GM18861 (cell line): ENCODE results near the gene ZER1.
"Not testable (repeated sequence)": the region's sequence is repeated elsewhere in the genome, so short reads cannot be mapped to it uniquely, and the experiment has no call there.

Experiments
- ATAC-seq: cut with Tn5 transposase; IDR thresholded peaks from one replicate; pipeline ENCODE4 v1.9.1; 2021; ENCODE audit not compliant: unreplicated experiment

ZER1 gene

DNA sequence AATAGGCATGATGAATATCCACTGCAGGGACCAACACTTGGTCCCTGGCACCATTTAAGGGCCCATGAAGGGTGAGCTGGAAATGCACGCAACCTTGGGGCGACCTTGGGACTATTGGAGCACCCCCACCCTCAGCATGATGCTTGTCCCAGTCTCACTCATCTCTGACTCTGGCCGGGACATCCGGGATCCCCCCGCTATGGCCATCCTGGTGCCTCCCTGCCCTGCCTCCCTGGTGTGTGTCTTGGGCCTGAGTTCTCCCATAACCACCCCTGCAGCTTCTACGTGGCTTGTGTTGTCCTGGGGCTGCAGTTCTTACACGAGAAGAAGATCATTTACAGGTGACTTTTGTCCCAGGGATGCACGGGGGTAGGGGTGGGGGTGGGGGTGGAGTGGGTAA is 53.7 kb downstream of the ZER1 start:
- ATAC-seq = no peak

DNA sequence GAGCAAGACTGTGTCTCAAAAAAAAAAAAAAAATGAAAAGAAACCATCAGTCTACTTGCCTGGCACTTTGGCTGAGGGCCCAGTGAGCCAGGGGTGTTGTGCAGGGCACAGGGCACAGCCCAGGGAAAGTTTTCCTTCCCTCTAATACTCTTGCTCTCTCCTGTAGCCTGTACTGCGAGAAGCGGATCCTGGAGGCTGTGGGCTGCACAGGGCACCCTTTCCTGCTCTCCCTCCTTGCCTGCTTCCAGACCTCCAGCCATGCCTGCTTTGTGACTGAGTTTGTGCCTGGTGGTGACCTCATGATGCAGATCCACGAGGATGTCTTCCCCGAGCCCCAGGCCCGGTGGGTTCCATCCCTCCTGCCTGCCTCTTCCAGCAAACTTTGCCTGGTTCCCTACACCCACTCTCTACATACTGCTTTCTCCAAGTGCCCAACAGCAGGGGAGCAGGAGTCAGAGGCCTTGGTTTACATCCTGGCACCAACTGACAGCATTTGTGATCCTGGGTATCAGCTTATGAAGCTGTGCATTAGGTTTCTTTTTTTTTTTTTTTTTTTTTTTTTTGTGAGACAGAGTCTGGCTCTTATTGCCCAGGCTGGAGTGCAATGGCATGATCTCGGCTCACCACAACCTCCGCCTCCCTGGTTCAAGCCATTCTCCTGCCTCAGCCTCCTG is 55.0 kb downstream of the ZER1 start:
- ATAC-seq = no peak

DNA sequence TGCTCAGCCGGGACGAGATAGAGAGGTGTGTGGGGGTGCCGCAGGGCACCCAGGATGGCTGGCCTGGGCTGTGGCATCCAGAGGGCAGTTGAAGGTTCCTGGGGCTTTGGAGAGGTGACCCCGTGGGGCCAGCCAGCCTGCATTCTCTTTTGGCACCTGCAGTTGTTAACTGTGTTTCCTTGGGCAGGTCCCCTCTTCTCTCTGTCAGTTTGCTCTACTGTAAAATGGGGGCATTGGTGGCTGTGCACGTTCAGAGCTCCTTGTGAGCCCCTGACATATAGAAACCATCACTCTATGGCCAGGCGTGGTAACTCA is 56.3 kb downstream of the ZER1 start:
- ATAC-seq = no peak

DNA sequence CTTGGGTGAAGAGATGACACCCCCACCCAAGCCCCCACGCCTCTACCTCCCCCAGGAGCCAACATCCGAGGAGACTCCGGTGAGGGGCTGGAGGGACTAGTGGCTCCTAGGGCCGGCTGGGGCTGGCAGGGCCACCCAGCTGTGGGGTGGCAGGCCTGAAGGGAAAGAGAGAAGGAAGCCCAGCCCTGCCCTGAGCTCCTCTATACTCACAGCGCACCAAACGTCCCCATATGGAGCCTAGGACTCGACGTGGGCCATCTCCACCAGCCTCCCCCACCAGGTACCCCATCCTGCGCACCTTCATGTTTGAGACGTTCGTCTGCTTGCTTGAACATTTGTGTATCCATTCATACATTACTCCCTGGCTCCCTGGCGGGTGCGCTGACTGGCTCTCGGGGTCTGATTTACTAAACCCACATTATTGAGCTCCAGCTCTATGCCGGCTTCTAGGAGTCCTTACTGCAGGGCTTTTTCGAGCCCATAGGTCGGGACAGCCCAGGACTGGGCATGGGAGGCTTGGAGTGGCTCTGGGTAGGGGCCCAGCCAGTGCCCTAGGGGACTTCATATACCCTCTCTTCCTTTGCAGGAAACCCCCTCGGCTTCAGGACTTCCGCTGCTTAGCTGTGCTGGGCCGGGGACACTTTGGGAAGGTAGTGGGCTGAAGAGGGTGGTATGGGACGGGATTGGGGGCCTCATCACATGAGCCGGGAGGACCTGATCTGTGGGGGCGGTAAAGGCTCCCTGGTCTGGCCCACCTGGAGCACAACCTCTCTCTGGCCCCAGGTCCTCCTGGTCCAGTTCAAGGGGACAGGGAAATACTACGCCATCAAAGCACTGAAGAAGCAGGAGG is 56.9 kb downstream of the ZER1 start:
- ATAC-seq = no peak

DNA sequence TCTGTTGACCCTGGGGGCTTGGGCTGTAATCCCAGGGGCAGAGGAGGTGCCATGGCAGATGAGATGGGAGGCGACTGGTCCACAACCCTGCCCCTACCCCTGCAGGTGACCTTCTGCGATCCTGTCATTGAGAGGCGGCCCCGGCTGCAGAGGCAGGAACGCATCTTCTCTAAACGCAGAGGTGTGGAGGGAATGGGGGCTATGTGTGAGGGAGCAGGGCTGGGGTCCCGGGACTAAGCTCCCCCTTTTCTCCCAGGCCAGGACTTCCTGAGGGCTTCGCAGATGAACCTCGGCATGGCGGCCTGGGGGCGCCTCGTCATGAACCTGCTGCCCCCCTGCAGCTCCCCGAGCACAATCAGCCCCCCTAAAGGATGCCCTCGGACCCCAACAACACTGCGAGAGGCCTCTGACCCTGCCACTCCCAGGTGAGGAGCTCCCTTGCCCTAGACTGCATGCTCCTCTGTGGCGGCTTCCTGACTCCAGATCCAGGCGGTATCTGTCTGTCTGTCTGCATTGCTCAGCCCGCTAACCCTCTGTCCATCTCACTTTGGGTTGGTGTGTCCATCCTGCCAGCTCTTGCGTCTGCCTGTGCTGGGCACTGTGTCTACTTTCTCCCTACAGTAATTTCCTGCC is 57.7 kb downstream of the ZER1 start:
- no peak for ATAC-seq

DNA sequence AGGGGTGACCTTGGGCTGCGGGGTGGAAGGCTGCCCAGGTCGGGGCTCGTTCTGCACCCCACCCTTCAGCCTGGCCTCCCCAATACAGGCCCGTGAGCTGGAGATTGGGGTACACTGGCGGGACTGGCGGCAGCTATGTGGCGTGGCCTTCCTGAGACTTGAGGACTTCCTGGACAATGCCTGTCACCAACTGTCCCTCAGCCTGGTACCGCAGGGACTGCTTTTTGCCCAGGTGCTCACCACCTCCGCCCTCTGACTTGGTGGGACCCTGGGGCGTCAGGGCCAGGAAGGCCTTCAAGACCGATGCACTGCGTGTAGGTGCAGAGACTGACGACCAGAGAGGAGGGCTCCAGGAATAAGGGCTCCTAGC is 58.3 kb downstream of the ZER1 start:
- no peak for ATAC-seq

DNA sequence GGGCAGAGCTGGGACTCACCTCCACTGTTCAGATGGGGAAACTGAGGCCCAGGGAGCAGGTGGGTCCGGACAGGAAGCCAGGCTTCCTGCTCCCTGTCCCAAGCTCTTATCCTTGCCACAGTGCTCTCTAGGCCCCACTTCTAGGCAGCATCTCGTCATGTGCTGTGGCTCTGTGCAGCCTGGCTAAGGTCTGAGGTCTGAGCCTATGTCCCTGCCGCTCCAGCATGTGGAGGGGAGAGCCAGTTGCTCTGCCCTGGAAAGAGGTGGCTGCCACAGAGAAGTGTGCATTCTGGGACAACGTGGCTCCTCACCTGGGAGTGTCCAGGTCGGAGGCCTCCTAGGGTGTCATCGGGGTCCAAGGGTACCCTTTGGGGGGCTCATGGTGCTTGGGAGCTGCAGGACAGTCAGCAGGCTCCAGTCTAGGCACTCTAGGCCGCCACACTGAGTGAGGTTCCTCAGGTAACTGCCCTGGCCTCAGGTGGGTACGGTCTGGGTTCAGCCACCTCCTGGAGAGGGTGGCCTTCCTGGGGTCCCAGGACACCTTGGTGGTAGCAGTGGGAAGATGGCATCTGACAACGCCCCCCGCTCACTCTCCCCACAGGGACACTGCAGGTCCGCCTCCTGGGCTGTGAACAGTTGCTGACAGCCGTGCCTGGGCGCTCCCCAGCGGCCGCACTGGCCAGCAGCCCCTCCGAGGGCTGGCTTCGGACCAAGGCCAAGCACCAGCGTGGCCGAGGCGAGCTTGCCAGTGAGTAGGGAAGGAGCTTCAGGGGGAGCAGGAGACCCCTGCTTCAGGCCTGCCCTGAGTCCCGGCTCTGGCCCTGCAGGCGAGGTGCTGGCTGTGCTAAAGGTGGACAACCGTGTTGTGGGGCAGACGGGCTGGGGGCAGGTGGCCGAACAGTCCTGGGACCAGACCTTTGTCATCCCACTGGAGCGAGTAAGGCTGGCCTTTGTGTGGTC is 59.0 kb downstream of the ZER1 start:
- ATAC-seq = no peak

DNA sequence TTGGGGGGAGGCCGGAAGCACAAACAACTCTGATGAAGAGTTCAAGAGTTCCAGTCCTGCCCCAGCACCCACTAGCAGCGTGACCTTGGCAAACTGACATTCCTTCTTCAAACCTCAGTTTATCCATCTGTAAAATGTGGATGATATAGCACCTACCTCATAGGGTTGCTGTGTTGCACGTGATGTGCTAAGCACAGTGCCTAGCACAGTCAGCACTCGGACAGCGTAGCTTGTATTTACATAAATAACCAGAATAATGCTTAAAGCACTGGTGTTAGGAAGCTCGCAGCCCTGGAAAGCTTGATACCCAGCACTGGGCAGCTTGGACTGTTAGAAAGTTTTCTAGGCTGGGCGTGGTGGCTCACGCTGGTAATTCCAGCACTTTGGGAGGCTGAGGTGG is 64.3 kb downstream of the ZER1 start:
- no peak for ATAC-seq

DNA sequence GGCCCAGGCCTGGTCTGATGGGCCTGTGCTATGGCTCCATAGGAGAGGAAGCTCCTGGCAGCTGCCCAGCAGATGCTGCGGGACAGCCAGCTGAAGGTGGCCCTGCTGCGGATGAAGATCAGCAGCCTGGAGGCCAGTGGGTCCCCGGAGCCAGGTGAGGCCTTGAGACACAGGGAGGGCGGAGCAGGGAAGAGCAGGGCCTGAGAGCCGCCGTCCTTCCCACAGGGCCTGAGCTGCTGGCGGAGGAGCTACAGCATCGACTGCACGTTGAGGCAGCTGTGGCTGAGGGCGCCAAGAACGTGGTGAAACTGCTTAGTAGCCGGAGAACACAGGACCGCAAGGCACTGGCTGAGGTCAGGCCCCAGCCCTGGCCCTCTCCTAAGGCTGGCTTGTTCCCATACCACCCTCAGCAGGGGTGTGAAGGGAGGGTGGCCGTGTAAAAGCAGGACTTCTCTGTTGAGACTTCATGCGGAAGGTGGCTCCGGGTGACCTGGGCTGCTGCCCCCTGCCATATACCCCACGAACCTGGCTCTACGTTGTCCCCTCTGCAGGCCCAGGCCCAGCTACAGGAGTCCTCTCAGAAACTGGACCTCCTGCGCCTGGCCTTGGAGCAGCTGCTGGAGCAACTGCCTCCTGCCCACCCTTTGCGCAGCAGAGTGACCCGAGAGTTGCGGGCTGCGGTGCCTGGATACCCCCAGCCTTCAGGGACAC is 64.9 kb downstream of the ZER1 start:
- no peak for ATAC-seq

DNA sequence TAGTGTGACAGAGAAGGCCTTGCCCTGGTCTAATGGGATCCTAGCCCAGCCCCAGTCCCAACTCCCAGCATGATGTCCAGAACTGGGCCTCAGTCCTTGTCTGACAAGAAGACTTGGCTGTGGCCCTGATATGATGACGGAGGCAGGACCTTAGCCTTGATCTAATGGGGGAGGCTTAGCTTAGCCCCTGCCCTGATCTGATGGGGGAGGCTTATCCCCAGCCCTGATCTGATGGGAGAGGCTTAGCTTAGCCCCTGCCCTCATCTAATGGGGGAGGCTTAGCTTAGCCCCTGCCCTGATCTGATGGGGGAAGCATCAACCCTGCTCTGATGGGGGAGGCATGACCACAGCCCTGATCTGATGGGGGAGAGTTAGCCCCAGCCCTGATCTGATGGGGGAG is 65.7 kb downstream of the ZER1 start:
- no peak for ATAC-seq

DNA sequence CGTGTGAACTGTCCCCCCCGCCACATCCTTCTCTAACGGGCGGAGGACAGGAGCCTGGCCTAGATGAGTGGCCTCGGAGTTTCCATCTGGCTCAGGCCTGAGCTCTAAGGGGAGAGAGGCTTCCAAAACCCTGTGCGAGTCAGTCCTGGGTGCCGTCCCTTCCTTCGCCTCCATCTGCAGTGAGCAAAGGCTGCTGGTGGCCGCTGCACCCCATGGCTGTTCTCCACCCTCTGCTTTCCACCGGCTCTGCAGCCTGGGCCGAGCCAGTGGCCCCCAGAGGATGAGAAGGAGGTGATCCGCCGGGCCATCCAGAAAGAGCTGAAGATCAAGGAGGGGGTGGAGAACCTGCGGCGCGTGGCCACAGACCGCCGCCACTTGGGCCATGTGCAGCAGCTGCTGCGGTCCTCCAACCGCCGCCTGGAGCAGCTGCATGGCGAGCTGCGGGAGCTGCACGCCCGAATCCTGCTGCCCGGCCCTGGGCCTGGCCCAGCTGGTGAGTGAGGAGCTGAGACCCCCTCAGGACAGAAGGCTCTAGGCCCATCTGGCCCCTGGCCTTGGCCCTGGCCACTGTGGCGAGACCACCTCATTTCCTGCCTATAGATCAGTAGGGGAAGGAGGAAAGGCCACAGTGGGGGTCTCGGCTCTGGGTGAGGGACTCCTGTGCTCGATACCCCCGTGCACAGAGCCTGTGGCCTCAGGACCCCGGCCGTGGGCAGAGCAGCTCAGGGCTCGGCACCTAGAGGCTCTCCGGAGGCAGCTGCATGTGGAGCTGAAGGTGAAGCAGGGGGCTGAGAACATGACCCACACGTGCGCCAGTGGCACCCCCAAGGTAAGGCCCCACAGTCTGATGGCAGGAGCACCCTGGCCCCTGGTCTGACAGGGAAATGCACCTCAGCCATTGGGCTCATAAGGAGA is 66.4 kb downstream of the ZER1 start:
- no peak for ATAC-seq

DNA sequence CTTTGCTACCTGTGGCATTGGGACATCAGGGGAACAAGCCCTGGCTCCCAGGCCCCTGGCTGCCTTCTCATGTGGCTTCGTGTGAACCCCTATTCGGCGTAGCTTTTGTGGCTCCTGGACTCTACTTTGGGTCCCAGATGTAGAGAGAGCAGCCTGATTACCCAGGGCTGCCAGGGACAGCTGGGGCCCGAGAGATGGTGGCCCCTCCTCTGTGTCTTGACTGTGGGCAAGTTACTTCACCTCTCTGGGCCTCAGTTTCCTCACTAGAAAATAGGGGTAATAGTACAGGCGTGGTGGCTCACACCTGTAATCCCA is 67.4 kb downstream of the ZER1 start:
- no peak for ATAC-seq

DNA sequence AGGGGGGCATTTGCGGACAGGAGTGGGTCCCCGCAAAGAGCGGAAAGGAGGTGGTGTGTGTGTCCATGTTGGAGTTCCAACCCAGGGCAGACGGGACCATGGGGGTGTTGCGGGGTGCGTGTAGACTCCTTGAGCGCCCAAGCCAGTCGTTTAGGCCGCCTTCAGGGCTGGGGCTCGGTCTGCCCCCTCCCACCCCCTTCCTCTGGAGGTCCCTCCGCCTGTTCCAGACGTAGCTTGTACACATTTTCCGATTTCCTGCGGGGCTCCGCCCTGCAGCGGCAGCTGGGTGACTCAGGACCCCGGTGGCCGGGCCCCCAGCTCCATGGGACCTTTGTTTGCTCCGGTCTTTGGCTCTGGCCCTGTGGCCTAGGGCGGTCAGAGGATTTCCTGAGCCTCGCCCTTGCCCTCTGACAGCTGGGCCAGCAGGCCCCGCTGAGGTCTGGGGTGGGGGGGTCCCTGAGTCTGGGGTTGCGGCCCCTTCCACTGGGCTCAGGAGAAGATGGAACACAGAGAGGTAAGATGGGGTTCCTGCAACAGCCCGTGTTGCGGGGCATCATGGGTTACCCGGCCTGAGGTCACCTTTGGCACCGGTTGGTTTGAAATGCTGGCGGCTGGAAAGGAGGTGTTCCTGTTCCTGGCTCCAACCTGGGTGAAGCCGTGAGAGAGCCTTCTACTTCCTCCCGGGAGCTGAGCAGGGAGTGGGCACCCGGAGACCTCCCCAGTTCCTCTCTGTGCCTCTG is 67.9 kb downstream of the ZER1 start:
- ATAC-seq = no peak

DNA sequence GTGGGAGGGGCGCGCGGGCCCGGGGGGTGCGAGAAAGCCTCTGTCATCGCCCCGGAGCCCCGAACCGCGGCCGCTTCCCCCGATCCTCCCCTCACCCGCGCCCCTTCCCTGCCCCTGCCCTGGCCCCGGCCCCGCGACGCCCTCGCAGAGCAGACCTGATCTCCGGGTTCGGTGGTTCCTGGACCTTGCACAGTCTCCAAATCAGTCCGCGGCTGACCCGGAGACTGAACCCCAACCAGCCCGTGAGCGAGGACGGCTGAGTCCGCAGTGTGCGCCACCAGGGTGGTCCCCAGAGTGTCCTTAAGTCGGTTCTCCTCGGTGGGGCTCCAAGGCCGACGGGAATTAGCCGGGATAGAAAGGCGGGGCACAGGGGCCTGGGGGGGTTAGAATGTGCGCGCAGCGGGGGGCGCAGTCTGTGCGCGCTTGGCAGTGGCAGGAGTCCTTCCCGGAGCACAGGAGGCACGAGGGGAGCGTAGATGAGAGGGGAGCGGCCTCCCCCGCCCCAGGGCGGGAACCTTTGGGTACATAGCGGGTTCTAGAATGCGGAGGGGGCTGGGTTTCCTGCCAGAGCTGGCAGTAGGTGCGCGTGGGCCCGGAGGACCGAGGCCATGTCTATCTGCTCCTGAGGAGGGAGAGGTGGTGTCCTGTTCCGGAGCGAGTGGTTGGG is 68.6 kb downstream of the ZER1 start:
- no peak for ATAC-seq

DNA sequence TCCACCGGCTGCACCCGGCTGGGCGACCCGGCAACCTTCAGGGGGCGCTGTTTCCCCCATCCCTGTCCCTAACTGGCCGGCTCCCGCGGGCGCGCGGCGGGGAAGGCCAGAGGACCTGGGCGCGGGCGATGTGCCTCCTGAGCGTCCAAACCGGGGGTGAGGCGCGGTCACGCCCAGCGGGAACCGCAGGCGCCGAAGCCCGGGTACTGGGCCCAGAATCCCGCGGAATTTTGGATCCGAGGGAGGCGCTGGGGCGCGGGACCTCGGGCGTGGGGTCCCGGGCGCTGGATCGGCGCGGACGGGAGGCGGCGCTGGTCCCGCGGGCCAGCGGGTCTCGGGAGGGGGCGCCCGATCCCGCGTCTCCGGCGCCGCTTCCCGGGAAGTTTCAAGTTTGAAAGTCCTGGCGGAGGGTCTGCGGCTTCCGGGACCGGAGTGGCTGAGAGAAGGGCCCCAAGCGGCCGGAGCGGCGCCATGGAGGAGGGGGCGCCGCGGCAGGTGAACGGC is 69.2 kb downstream of the ZER1 start, which contains the start of gene PKN3:
Gene PKN3, plus strand, starts transcription at position 59 of the 504 bp plus-strand sequence. Its CDS starts 413 bp downstream, at position 472.
- ATAC-seq = peak; percentile 65

DNA sequence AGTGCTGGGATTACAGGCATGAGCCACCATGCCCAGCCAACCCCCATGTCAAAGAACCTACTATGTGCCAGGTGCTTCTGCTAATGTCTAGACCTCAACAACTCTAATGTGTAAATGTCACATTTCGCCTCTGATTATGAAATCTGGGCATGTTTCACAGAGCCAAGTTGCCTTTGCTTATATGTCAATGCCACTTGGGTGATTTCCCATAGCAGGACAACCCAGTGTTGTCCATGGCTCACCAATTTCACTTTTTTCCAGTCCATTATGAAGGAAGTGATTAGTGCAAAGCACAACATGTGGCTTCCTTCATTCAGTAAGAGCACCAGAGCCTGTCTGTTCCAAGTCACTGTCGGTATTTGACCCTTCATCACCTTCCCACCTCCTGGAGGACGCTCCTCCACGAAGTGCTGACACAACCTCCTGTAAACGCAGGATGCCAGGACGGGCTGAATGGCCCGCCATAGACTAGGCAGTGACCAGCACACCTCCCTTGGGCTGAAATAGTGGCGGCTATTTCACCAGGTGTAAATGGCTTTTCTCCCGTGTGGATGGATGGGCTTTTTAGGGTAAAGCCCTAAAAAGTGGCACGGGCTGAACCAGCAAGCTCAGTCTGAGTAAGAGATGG is 70.4 kb downstream of the ZER1 start:
- no peak for ATAC-seq

DNA sequence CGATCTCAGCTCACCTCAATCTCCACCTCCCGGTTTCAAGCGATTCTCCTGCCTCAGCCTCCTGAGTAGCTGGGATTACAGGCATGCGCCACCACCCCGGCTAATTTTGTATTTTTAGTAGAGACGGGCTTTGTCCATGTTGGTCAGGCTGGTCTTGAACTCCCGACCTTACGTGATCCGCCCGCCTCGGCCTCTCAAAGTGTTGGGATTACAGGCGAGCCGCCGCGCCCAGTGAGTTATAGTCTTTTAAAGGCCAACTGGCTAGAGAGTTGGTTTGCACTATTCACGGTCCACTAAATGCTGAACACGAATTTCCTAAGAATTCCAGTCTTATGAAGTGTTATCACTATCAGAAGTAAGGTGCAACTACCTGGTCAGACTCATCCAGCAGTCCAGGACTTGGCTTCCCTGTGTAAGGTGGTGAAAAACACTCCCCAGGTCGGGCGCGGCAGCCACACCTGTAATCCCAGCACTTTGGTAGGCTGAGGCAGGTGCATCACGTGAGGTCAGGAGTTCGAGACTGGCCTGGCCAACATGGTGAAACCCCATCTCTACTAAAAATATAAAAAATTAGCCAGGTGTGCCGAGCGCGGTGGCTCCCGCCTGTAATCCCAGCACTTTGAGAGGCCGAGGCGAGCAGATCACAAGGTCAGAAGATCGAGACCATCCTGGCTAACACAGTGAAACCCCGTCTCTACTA is 72.5 kb downstream of the ZER1 start:
- ATAC-seq = not testable (repeated sequence)
